AG04449 (cell line): Measurements from ENCODE around the gene FHIT.

Source experiments
- CTCF ChIA-PET: fragments of 350-600 bp; formaldehyde crosslinking; extraction: SDS; loops from one replicate; lab custom pipeline; 2021; ENCODE audit warnings: antibody characterized with exemption; lab: Yijun Ruan, JAX
- POLR2A ChIA-PET: fragments of 400-600, 350-600 bp; formaldehyde crosslinking; extraction: SDS; loops from one replicate; lab custom pipeline; 2020; ENCODE audit warnings: antibody characterized with exemption, inconsistent platforms; lab: Yijun Ruan, JAX
- DNase-seq: peaks from one replicate; pipeline ENCODE4 v3.0.0-alpha.2; 2010; ENCODE audit warnings: low read depth, low spot score
- H3K4me3 ChIP-seq: 2 replicates; pipeline ENCODE4 v1.5.1; 2011; ENCODE audit warnings: low read depth, mild to moderate bottlenecking, control low read depth, low read length
- CTCF ChIP-seq: IDR thresholded peaks from one replicate; pipeline ENCODE4 v1.5.1; 2011; ENCODE audit warnings: mild to moderate bottlenecking, moderate library complexity, low read length, control low read depth, inconsistent platforms; ENCODE audit not compliant: insufficient read depth; ENCODE audit errors: missing control alignments

FHIT gene

DNA sequence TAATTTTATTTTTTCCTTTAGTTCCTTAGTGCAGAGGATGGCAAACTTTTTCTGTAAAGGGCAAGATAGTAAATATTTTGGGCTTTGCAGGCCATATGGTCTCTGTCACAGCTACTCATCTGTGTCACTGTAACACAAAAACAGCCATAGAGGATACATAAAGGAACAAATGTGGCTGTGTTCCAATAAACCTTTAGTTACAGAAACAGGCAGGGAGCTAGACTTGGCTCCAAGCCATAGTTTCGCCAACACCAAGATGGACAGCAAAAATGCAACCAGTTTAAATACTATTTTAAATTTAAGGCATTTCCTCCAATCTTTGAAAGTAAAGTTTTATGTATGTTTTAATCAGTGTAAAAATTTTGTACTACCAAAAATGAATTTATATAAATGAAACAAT is 753.4 kb downstream of the FHIT start:
- CTCF ChIA-PET, result no interaction called here
- no peak for TF ChIP-seq CTCF
- no peak for DNase-seq
- no peak overlapping the region for H3K4me3 ChIP-seq
- POLR2A ChIA-PET, result no interaction called here

GRCh38 chr3:60490992-60491391 is 760.3 kb downstream of the FHIT start:
- ChIA-PET POLR2A (no interaction called here), CTCF (no interaction called here)
- no peak for DNase-seq
- no peak overlapping the region for H3K4me3 ChIP-seq
- no peak for TF ChIP-seq CTCF

GRCh38 chr3:60475096-60475495 is 776.2 kb downstream of the FHIT start:
- POLR2A ChIA-PET, result no interaction called here
- DNase-seq, result no peak
- no peak overlapping the region for H3K4me3 ChIP-seq
- CTCF ChIA-PET, result no interaction called here
- no peak for TF ChIP-seq CTCF

GRCh38 chr3:60469481-60469880 is 781.8 kb downstream of the FHIT start:
- no peak for TF ChIP-seq CTCF
- DNase-seq, result no peak
- no peak overlapping the region for H3K4me3 ChIP-seq
- ChIA-PET POLR2A (no interaction called here), CTCF (no interaction called here)

DNA sequence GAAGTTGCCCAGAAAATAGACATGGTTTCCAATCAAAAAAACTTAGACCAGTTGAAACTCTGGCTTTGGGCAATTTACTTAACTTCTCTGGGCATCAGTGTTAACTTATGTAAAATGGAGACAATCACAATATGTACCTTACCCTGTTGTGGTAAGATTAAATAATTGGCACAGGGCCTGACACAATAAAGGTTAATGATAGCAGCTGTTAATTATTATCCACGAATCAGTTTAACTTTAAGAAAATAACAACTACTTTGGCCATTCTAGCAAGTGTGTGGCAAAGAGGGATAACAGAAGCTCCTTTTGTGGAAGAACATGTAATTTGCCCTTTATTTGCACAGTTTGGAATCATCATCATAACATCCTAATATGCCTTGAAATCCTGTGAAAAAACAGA is 787.6 kb downstream of the FHIT start:
- POLR2A ChIA-PET, result no interaction called here
- no peak overlapping the region for H3K4me3 ChIP-seq
- DNase-seq, result no peak
- CTCF ChIA-PET, result no interaction called here
- TF ChIP-seq CTCF, result no peak

DNA sequence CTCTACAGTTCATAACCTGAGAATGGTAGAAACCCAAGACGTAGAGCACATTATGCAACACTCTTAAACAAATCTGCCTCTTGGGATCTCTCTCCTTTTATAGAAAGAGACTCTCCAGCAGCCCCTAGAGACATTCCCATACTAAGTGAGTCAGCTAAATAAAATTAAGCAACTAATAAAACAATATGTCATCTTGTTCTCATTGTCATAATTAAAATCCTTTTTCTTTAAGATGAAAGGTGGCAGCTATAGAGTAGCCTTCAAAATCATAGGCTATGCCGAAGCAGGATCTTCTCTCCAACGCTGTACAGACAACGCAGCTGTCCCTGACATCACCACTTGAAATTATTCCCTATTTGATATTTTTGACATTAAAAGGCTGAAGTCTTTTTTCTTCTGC is 790.0 kb downstream of the FHIT start:
- ChIA-PET CTCF (no interaction called here), POLR2A (no interaction called here)
- H3K4me3 ChIP-seq, result no peak overlapping the region
- DNase-seq, result no peak
- no peak for TF ChIP-seq CTCF
